Osteoblast (primary cell): ENCODE measurements around the gene SLC7A1. TPM values are rescaled to one million over a fixed set of nuclear protein-coding genes. Genes with fewer than 3 reads are reported as not detected.

ENCODE experiments used
- DNase-seq: peaks from one replicate; pipeline ENCODE4 v3.0.0; 2011; ENCODE audit warnings: low spot score, mixed read lengths; ENCODE audit not compliant: insufficient read length; ENCODE audit errors: missing footprints
- H2AFZ ChIP-seq: 2 replicates; pipeline ENCODE4 v1.6.0; 2011; ENCODE audit warnings: mild to moderate bottlenecking, low read length
- H3K27ac ChIP-seq: 2 replicates; pipeline ENCODE4 v1.5.1; 2011; ENCODE audit warnings: mild to moderate bottlenecking, low read depth, low read length, moderate library complexity
- H3K27me3 ChIP-seq: 2 replicates; pipeline ENCODE4 v1.6.0; 2012; ENCODE audit warnings: mild to moderate bottlenecking, control low read depth, inconsistent platforms, low read length, moderate library complexity; ENCODE audit not compliant: insufficient read depth
- H3K36me3 ChIP-seq: 2 replicates; pipeline ENCODE4 v1.5.1; 2011; ENCODE audit warnings: mild to moderate bottlenecking, low read length, control low read depth, moderate library complexity; ENCODE audit not compliant: insufficient read depth
- H3K4me1 ChIP-seq: 2 replicates; pipeline ENCODE4 v1.5.1; 2011; ENCODE audit warnings: mild to moderate bottlenecking, low read length, control low read depth, moderate library complexity; ENCODE audit not compliant: insufficient read depth
- H3K4me2 ChIP-seq: 2 replicates; pipeline ENCODE4 v1.6.0; 2011; ENCODE audit warnings: mild to moderate bottlenecking, low read length; ENCODE audit not compliant: insufficient read depth
- H3K4me3 ChIP-seq: fragments of 200-600 bp; sonication (generic); 3 replicates; pipeline ENCODE4 v1.5.1; 2012; ENCODE audit warnings: mild to moderate bottlenecking, low read length, inconsistent platforms; ENCODE audit not compliant: insufficient read depth
- H3K79me2 ChIP-seq: 2 replicates; pipeline ENCODE4 v1.6.0; 2012; ENCODE audit warnings: mild to moderate bottlenecking, low read length, control low read depth, inconsistent platforms; ENCODE audit not compliant: insufficient read depth
- H3K9me3 ChIP-seq: 2 replicates; pipeline ENCODE4 v1.5.1; 2011; ENCODE audit warnings: low read depth, low read length, control low read depth
- H4K20me1 ChIP-seq: 2 replicates; pipeline ENCODE4 v1.6.0; 2012; ENCODE audit warnings: mild to moderate bottlenecking, low read length, control low read depth; ENCODE audit not compliant: insufficient read depth
- CTCF ChIP-seq: IDR thresholded peaks from 2 replicates; pipeline ENCODE4 v1.5.1; 2011; ENCODE audit warnings: mild to moderate bottlenecking, low read depth, low read length, moderate library complexity; ENCODE audit errors: extremely low read depth
- total RNA-seq: library from RNA; depleted of rRNA; stranded (reverse); fragments of >200 nt; gene quantifications from 2 replicates; pipeline ENCODE4 v1.2.3, GENCODE V29; 2012

The SLC7A1 gene
- total RNA-seq, 1 donor = 25.7 TPM

- H3K27ac ChIP-seq = peak overlapping the region; percentile 79
- no peak overlapping the region for H3K4me3 ChIP-seq
- TF ChIP-seq CTCF = no peak
- H3K36me3 ChIP-seq = peaks cover 32% of the 10 kb centered on the region
- peaks cover under 1% of the 10 kb centered on the region for H3K27me3 ChIP-seq
- H3K4me2 ChIP-seq = no peak overlapping the region
- H4K20me1 ChIP-seq = peaks cover 4% of the 10 kb centered on the region
- no peaks in the 10 kb centered on the region for H3K9me3 ChIP-seq
- peaks cover 6% of the 10 kb centered on the region for H3K79me2 ChIP-seq
- H3K4me1 ChIP-seq = peaks cover 41% of the 10 kb centered on the region
- no peak for DNase-seq
- no peak overlapping the region for H2AFZ ChIP-seq
These were observed 84.2 kb downstream of the SLC7A1 start for GRCh38 chr13:29511106-29511796.

GRCh38 chr13:29510651-29511084 lies 84.8 kb downstream of the SLC7A1 start:
- DNase-seq = no peak
- H3K79me2 ChIP-seq = peaks cover 6% of the 10 kb centered on the region
- peaks cover 27% of the 10 kb centered on the region for H3K36me3 ChIP-seq
- no peak overlapping the region for H3K4me3 ChIP-seq
- no peaks in the 10 kb centered on the region for H3K9me3 ChIP-seq
- H2AFZ ChIP-seq = no peak overlapping the region
- H4K20me1 ChIP-seq = peaks cover 4% of the 10 kb centered on the region
- H3K4me1 ChIP-seq = peaks cover 41% of the 10 kb centered on the region
- peak overlapping the region; percentile 79 for H3K27ac ChIP-seq
- peaks cover 2% of the 10 kb centered on the region for H3K27me3 ChIP-seq
- no peak overlapping the region for H3K4me2 ChIP-seq
- no peak for TF ChIP-seq CTCF

GRCh38 chr13:29509999-29510589 lies 85.4 kb downstream of the SLC7A1 start:
- Histone ChIP-seq H3K4me2 (no peak overlapping the region), H3K4me3 (no peak overlapping the region), H3K9me3 (no peaks in the 10 kb centered on the region), H3K4me1 (peaks cover 41% of the 10 kb centered on the region), H3K79me2 (peaks cover 6% of the 10 kb centered on the region), H3K27me3 (peaks cover 2% of the 10 kb centered on the region), H3K27ac (peak overlapping the region; percentile 79), H2AFZ (peak overlapping the region; percentile 33), H3K36me3 (peaks cover 22% of the 10 kb centered on the region), H4K20me1 (peaks cover 4% of the 10 kb centered on the region)
- no peak for TF ChIP-seq CTCF
- peak; percentile 97 for DNase-seq

GRCh38 chr13:29508876-29509252 lies 86.6 kb downstream of the SLC7A1 start:
- H3K36me3 ChIP-seq = peaks cover 12% of the 10 kb centered on the region
- H2AFZ ChIP-seq = no peak overlapping the region
- DNase-seq = no peak
- peaks cover 4% of the 10 kb centered on the region for H4K20me1 ChIP-seq
- H3K4me1 ChIP-seq = peaks cover 41% of the 10 kb centered on the region
- H3K27me3 ChIP-seq = peaks cover 5% of the 10 kb centered on the region
- H3K4me3 ChIP-seq = no peak overlapping the region
- H3K9me3 ChIP-seq = no peaks in the 10 kb centered on the region
- H3K4me2 ChIP-seq = no peak overlapping the region
- TF ChIP-seq CTCF = no peak
- H3K79me2 ChIP-seq = peaks cover 6% of the 10 kb centered on the region
- peak overlapping the region; percentile 79 for H3K27ac ChIP-seq
